PC-9 (cell line): ENCODE results near the gene MYO16. TPM values are rescaled to one million over a fixed set of nuclear protein-coding genes. Genes with fewer than 3 reads are reported as not detected.

Source experiments
- BruUV-seq: library from RNA; stranded (reverse); fragments of 400-500 nt; replicated peaks from 2 replicates; lab custom pipeline; 2021; lab: Mats Ljungman, UMichigan
- CTCF ChIA-PET: fragments of 300-600 bp; sonication (Branson Sonifier 250); formaldehyde crosslinking; loops from one replicate; lab custom pipeline; 2022; ENCODE audit warnings: antibody characterized with exemption; lab: Charles Lee
- POLR2A ChIA-PET: fragments of 300-600 bp; sonication (Branson Sonifier 250); formaldehyde crosslinking; loops from one replicate; lab custom pipeline; 2022; ENCODE audit warnings: antibody characterized with exemption; ENCODE audit not compliant: unreplicated experiment; lab: Charles Lee
- DNase-seq, 2 experiments: peaks; one replicate each; pipeline versions ENCODE4 v3.0.0 to v3.0.0-alpha.2; 2015 to 2022; ENCODE audit warnings: mixed read lengths in 1 of 2
- H2AFZ ChIP-seq: fragments of 200-600 bp; sonication (generic); 2 replicates; pipeline ENCODE4 v1.8.1; 2017; ENCODE audit warnings: antibody characterized with exemption
- H3F3A ChIP-seq: fragments of 200-600 bp; sonication (generic); 2 replicates; pipeline ENCODE4 v1.8.1; 2017; ENCODE audit warnings: antibody characterized with exemption, mild to moderate bottlenecking, low read depth; ENCODE audit not compliant: insufficient read depth
- H3K27ac ChIP-seq: fragments of 200-600 bp; sonication (generic); 2 replicates; pipeline ENCODE4 v1.6.1; 2016; ENCODE audit warnings: mixed run types
- H3K27me3 ChIP-seq: fragments of 200-600 bp; sonication (generic); 2 replicates; pipeline ENCODE4 v1.6.1; 2016; ENCODE audit warnings: low read depth, mixed run types; ENCODE audit not compliant: insufficient read depth
- H3K36me3 ChIP-seq: fragments of 200-600 bp; sonication (generic); 2 replicates; pipeline ENCODE4 v1.6.1; 2016; ENCODE audit warnings: low read depth, mixed run types
- H3K4me1 ChIP-seq: fragments of 200-600 bp; sonication (generic); replicated peaks from 2 replicates; pipeline ENCODE4 v1.6.1; 2016; ENCODE audit warnings: mixed run types; ENCODE audit not compliant: insufficient read depth
- H3K4me2 ChIP-seq: fragments of 200-600 bp; sonication (generic); 2 replicates; pipeline ENCODE4 v1.6.1; 2017; ENCODE audit warnings: mixed run types
- H3K4me3 ChIP-seq: fragments of 200-600 bp; sonication (generic); 2 replicates; pipeline ENCODE4 v1.6.1; 2016; ENCODE audit warnings: mixed run types
- H3K79me2 ChIP-seq: fragments of 200-600 bp; sonication (generic); 2 replicates; pipeline ENCODE4 v1.6.1; 2017; ENCODE audit warnings: low read depth, mixed run types
- H3K9me2 ChIP-seq: fragments of 200-600 bp; sonication (generic); 2 replicates; pipeline ENCODE4 v1.8.1; 2017; ENCODE audit warnings: mild to moderate bottlenecking; ENCODE audit not compliant: insufficient read depth
- H3K9me3 ChIP-seq: fragments of 200-600 bp; sonication (generic); 2 replicates; pipeline ENCODE4 v1.8.1; 2016; ENCODE audit warnings: low read depth; ENCODE audit not compliant: insufficient read depth
- H4K20me1 ChIP-seq: fragments of 200-600 bp; sonication (generic); 2 replicates; pipeline ENCODE4 v1.8.1; 2017; ENCODE audit not compliant: insufficient read depth
- EZH2 ChIP-seq: fragments of 200-600 bp; sonication (generic); IDR thresholded peaks from 2 replicates; pipeline ENCODE4 v1.8.0; 2017; ENCODE audit warnings: antibody characterized with exemption, low read depth
- intact Hi-C: fragments of 100-400 bp; cut with micrococcal nuclease; formaldehyde crosslinking; loops from one replicate; pipeline ENCODE4 v1.10.0; 2022; ENCODE audit not compliant: unreplicated experiment
- total RNA-seq: library from RNA; stranded (reverse); gene quantifications from 2 replicates; pipeline ENCODE4 v1.2.3, GENCODE V29; 2021
- TF ChIP-seq, protein P1 (sequence below): fragments of 200-600 bp; sonication (generic); conservative IDR thresholded peaks from 2 replicates; pipeline ENCODE4 v1.6.1; 2017; ENCODE audit warnings: mixed run types, antibody characterized with exemption, mild to moderate bottlenecking, moderate library complexity

The MYO16 gene
- total RNA-seq, 1 experiment from 2014 or later, result 0.59 TPM

DNA sequence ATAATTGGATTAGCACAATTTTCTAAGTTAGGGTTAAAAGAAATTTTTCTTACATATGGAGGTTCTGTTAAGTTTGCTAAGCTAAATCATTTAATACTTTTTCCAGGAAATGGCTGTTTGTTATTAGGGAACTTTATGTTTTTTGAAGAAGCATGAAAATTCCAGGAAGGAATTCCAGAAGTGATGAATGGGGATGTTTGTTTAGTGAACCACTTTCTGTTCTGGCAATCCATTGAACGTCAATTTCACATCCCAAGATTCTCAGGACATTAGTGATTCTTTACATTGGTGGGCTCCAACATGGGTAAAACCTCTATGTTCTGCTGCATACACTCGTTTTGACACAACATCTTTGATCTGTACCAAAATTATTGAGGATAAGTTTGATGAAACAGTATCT lies 622.5 kb downstream of the MYO16 start:
- H3K27me3 ChIP-seq, result no peaks in the 10 kb centered on the region
- DNase-seq, result peak in 1 of 2 experiments; percentile 33
- H3K4me1 ChIP-seq, result peaks cover 21% of the 10 kb centered on the region
- intact Hi-C loops, result no loop called here
- no peak overlapping the region for H3K4me3 ChIP-seq
- H4K20me1 ChIP-seq, result no peaks in the 10 kb centered on the region
- peaks cover 98% of the 10 kb centered on the region for H3K79me2 ChIP-seq
- peaks cover 44% of the 10 kb centered on the region for H3F3A ChIP-seq
- no TSS peak for BruUV-seq
- H3K36me3 ChIP-seq, result peaks cover 62% of the 10 kb centered on the region
- no peaks in the 10 kb centered on the region for H3K9me2 ChIP-seq
- no peak overlapping the region for H3K4me2 ChIP-seq
- POLR2A ChIA-PET, result interaction anchor here (0.6 kb wide), 1 partner anchor 558 kb away, joined by 3 read pairs; no protein-coding TSS in a partner anchor
- no peak overlapping the region for H3K27ac ChIP-seq
- TF ChIP-seq, protein P1, sequence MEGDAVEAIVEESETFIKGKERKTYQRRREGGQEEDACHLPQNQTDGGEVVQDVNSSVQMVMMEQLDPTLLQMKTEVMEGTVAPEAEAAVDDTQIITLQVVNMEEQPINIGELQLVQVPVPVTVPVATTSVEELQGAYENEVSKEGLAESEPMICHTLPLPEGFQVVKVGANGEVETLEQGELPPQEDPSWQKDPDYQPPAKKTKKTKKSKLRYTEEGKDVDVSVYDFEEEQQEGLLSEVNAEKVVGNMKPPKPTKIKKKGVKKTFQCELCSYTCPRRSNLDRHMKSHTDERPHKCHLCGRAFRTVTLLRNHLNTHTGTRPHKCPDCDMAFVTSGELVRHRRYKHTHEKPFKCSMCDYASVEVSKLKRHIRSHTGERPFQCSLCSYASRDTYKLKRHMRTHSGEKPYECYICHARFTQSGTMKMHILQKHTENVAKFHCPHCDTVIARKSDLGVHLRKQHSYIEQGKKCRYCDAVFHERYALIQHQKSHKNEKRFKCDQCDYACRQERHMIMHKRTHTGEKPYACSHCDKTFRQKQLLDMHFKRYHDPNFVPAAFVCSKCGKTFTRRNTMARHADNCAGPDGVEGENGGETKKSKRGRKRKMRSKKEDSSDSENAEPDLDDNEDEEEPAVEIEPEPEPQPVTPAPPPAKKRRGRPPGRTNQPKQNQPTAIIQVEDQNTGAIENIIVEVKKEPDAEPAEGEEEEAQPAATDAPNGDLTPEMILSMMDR, result no peak
- TF ChIP-seq EZH2, result no peak
- CTCF ChIA-PET, result no interaction called here
- H2AFZ ChIP-seq, result no peak overlapping the region
- H3K9me3 ChIP-seq, result peaks cover 38% of the 10 kb centered on the region

DNA sequence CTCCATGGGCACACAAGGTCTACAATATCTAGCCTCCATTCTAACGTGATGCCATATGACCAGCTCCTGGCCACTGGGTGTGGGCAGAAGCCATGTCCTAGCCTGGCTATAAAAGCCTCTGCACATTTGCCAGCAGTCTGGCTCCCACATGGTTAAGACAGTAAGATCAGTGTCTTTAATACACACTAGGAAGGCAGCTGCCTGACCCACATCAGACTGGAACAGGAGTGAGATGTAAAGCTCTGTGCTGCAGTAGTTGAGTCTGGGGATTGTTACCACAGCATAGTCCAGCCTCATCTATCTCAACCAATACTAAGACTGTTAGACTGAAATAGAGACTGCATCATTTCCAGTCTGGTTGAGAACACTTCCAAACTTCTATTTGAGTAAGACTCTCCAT lies 623.9 kb downstream of the MYO16 start:
- ChIA-PET POLR2A (no interaction called here), CTCF (no interaction called here)
- Histone ChIP-seq H3K79me2 (peaks cover 93% of the 10 kb centered on the region), H2AFZ (no peak overlapping the region), H3K4me2 (no peak overlapping the region), H3K27ac (0 out of 2 replicates have a peak overlapping the region, but pooled peaks have one; percentile 5), H3K27me3 (no peaks in the 10 kb centered on the region), H3K9me3 (peaks cover 38% of the 10 kb centered on the region), H4K20me1 (no peaks in the 10 kb centered on the region), H3K36me3 (peaks cover 62% of the 10 kb centered on the region), H3K9me2 (no peaks in the 10 kb centered on the region), H3F3A (peaks cover 56% of the 10 kb centered on the region), H3K4me3 (no peak overlapping the region), H3K4me1 (peaks cover 33% of the 10 kb centered on the region)
- no peak for DNase-seq
- BruUV-seq, result no TSS peak
- TF ChIP-seq EZH2, result no peak
- TF ChIP-seq, protein P1, result no peak
- intact Hi-C loops, result no loop called here

DNA sequence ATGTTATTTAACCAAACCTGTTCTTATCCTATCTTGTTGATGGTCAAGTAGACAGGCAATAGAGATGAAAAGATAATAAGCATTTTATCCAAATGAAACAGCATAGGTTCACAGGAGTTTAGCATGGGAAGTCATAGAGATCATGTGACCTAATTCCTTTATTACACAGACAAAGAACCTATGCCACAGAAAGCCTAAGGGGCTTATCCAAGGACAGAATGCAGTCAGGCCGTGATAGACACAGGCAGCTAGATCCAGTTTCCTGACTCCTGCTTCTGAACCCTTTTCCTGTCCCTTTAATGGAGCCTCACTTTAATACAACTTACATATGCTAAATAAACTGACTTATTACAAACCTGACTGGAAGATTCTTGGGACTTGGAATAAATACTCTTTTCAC lies 624.9 kb downstream of the MYO16 start:
- no peak overlapping the region for H2AFZ ChIP-seq
- no peaks in the 10 kb centered on the region for H3K27me3 ChIP-seq
- no peaks in the 10 kb centered on the region for H4K20me1 ChIP-seq
- H3K9me2 ChIP-seq, result no peaks in the 10 kb centered on the region
- H3K4me2 ChIP-seq, result no peak overlapping the region
- H3K4me3 ChIP-seq, result no peak overlapping the region
- peaks cover 93% of the 10 kb centered on the region for H3K79me2 ChIP-seq
- TF ChIP-seq, protein P1, result no peak
- no peak for TF ChIP-seq EZH2
- peaks cover 43% of the 10 kb centered on the region for H3K4me1 ChIP-seq
- ChIA-PET CTCF (no interaction called here), POLR2A (no interaction called here)
- H3K9me3 ChIP-seq, result peaks cover 37% of the 10 kb centered on the region
- DNase-seq, result peak in 1 of 2 experiments; percentile 57
- peaks cover 61% of the 10 kb centered on the region for H3K36me3 ChIP-seq
- peaks cover 65% of the 10 kb centered on the region for H3F3A ChIP-seq
- peak overlapping the region; percentile 15; the same call in 1 of the 2 replicates for H3K27ac ChIP-seq
- BruUV-seq, result no TSS peak
- intact Hi-C loops, result no loop called here
